CD14-positive monocyte (primary cell): ENCODE results near the gene SPPL2A. TPM values are rescaled to one million over a fixed set of nuclear protein-coding genes. Genes with fewer than 3 reads are reported as not detected.
"Not testable (repeated sequence)": the region's sequence is repeated elsewhere in the genome, so short reads cannot be mapped to it uniquely, and the experiment has no call there.

Experiments
- DNase-seq, 3 donors: peaks; one replicate each; pipeline ENCODE4 v3.0.0-alpha.2; 2011 to 2022
- H2AFZ ChIP-seq: 2 replicates; pipeline ENCODE4 v1.6.0; 2012; ENCODE audit warnings: mild to moderate bottlenecking, low read depth, low read length, inconsistent platforms; ENCODE audit not compliant: insufficient read depth, poor library complexity, severe bottlenecking
- H3K27ac ChIP-seq, 2 donors: 1 replicate in 1 of 2; 2 replicates in 1 of 2; pipeline ENCODE4 v1.5.1; 2012 to 2013; ENCODE audit warnings: low read length in 2 of 2, control low read depth in 1 of 2, inconsistent platforms in 1 of 2, low read depth in 1 of 2, mild to moderate bottlenecking in 1 of 2
- H3K27me3 ChIP-seq, 2 donors: one replicate each; pipeline versions ENCODE4 v1.6.0 to v1.6.1; 2011 to 2013; ENCODE audit warnings: low read length in 2 of 2; ENCODE audit not compliant: control insufficient read depth in 2 of 2, insufficient read depth in 2 of 2
- H3K36me3 ChIP-seq, 2 donors: replicated peaks in 1 of 2; 1 replicate in 1 of 2; 2 replicates in 1 of 2; pipeline versions ENCODE4 v1.5.1 to v1.6.1; 2012 to 2013; ENCODE audit warnings: low read length in 2 of 2, control low read depth in 1 of 2, inconsistent platforms in 1 of 2, mild to moderate bottlenecking in 1 of 2; ENCODE audit not compliant: insufficient read depth in 2 of 2, control insufficient read depth in 1 of 2
- H3K4me1 ChIP-seq, 2 donors: 1 replicate in 1 of 2; 2 replicates in 1 of 2; pipeline versions ENCODE4 v1.5.1 to v1.6.1; 2012 to 2013; ENCODE audit warnings: low read length in 2 of 2, control low read depth in 1 of 2, inconsistent platforms in 1 of 2, mild to moderate bottlenecking in 1 of 2, moderate library complexity in 1 of 2; ENCODE audit not compliant: insufficient read depth in 2 of 2, control insufficient read depth in 1 of 2
- H3K4me2 ChIP-seq: replicated peaks from 2 replicates; pipeline ENCODE3; 2012; ENCODE audit warnings: low read length, moderate library complexity, mild to moderate bottlenecking; ENCODE audit not compliant: poor library complexity, severe bottlenecking; ENCODE audit errors: extremely low read depth
- H3K4me3 ChIP-seq, 3 experiments: fragments of 200-600 bp in 1 of 3; sonication (generic) in 1 of 3; replicated peaks in 1 of 3; 1 replicate in 2 of 3; 2 replicates in 1 of 3; pipeline ENCODE4 v1.5.1; 2011 to 2013; ENCODE audit warnings: low read length in 3 of 3, mild to moderate bottlenecking in 3 of 3, control low read depth in 2 of 3, low read depth in 2 of 3, inconsistent platforms in 1 of 3, moderate library complexity in 1 of 3
- H3K79me2 ChIP-seq: 2 replicates; pipeline ENCODE4 v1.6.0; 2012; ENCODE audit warnings: mild to moderate bottlenecking, control low read depth, inconsistent platforms, low read length, moderate library complexity; ENCODE audit not compliant: insufficient read depth
- H3K9ac ChIP-seq: 2 replicates; pipeline ENCODE4 v1.6.0; 2017; ENCODE audit warnings: low read length, mild to moderate bottlenecking; ENCODE audit not compliant: insufficient read depth, poor library complexity, severe bottlenecking
- H3K9me3 ChIP-seq, 2 donors: replicated peaks in 1 of 2; 1 replicate in 1 of 2; 2 replicates in 1 of 2; pipeline versions ENCODE4 v1.5.1 to v1.6.1; 2012 to 2013; ENCODE audit warnings: low read length in 2 of 2, control low read depth in 1 of 2; ENCODE audit not compliant: control insufficient read depth in 1 of 2, insufficient read depth in 1 of 2
- H4K20me1 ChIP-seq: 2 replicates; pipeline ENCODE4 v1.6.0; 2012; ENCODE audit warnings: mild to moderate bottlenecking, low read length, control low read depth, moderate library complexity; ENCODE audit not compliant: insufficient read depth
- H3K27ac Mint-ChIP-seq, 7 donors: one replicate each; pipeline ENCODE4 v1.8.0; 2020; ENCODE audit warnings: mild to moderate bottlenecking in 7 of 7, mixed read lengths in 7 of 7, moderate library complexity in 6 of 7, inconsistent platforms in 2 of 7
- H3K27me3 Mint-ChIP-seq, 3 donors: one replicate each; pipeline ENCODE4 v1.8.0; 2021 to 2022; ENCODE audit warnings: low read depth in 3 of 3, mild to moderate bottlenecking in 3 of 3, mixed read lengths in 3 of 3, moderate library complexity in 3 of 3, inconsistent platforms in 1 of 3
- H3K36me3 Mint-ChIP-seq, 2 donors: one replicate each; pipeline ENCODE4 v1.8.0; 2020; ENCODE audit warnings: mixed read lengths in 2 of 2, inconsistent platforms in 1 of 2, mild to moderate bottlenecking in 1 of 2
- H3K4me1 Mint-ChIP-seq: one replicate; pipeline ENCODE4 v1.8.0; 2020; ENCODE audit warnings: mild to moderate bottlenecking, mixed read lengths
- H3K4me3 Mint-ChIP-seq, 2 donors: one replicate each; pipeline ENCODE4 v1.8.0; 2020; ENCODE audit warnings: mild to moderate bottlenecking in 2 of 2, mixed read lengths in 2 of 2, moderate library complexity in 1 of 2
- H3K9me3 Mint-ChIP-seq, 7 donors: one replicate each; pipeline ENCODE4 v1.8.0; 2020 to 2022; ENCODE audit warnings: mixed read lengths in 7 of 7, mild to moderate bottlenecking in 6 of 7, moderate library complexity in 6 of 7, inconsistent platforms in 2 of 7
- WGBS: methylation state at CpG from one replicate; pipeline ENCODE4 v1.1.5; 2013; ENCODE audit warnings: missing lambda C conversion rate; ENCODE audit not compliant: insufficient coverage; 5-methylcytosine and 5-hydroxymethylcytosine counted together
- intact Hi-C, 2 donors: fragments of 100-400 bp; cut with micrococcal nuclease; formaldehyde crosslinking; loops; one replicate each; pipeline versions ENCODE4 v1.15.0 to v1.15.1; 2023
- polyA plus RNA-seq, 3 donors: library from polyadenylated mRNA; depleted of rRNA in 1 of 3; unstranded in 2 of 3; stranded (reverse) in 1 of 3; fragments of 300-500 nt in 2 of 3; fragments of >200 nt in 1 of 3; fragmentation: Illumina TruSeq in 2 of 3; gene quantifications; 1 replicate in 2 of 3; 2 replicates in 1 of 3; pipeline ENCODE4 v1.2.3, GENCODE V29; 2012 to 2021
- TF ChIP-seq, protein P1 (sequence below): fragments of 200-600 bp; IDR thresholded peaks from one replicate; pipeline ENCODE4 v1.8.0; 2022; ENCODE audit warnings: antibody characterized with exemption, mild to moderate bottlenecking

The SPPL2A gene
- polyA plus RNA-seq, 3 donors = 111 to 204 (median 190) TPM

DNA sequence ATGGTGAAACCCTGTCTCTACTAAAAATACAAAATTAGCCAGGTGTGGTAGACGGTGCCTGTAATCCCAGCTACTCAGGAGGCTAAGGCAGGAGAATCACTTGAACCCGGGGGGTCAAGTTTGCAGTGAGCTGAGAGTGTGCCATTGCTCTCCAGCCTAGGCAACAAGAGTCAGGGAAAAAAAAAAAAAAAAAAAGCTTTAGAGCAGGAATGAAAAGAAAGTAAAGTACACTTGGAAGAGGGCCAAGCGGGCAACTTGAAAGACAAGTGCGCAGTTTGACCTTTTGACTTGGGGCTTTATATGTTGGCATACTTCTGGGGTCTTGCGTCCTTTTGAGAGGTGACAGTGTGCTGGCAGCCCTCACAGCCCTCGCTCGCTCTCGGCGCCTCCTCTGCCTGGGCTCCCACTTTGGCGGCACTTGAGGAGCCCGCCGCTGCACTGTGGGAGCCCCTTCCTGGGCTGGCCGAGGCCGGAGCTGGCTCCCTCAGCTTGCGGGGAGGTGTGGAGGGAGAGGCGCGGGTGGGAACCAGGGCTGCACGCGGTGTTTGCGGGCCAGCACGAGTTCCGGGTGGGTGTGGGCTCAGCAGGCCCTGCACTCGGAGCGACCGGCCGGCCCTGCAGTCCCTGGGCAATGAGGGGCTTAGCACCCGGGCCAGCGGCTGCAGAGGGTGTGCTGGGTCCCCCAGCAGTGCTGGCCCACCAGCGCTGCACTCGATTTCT is 46.1 kb upstream of the SPPL2A start:
- H3K4me3 ChIP-seq, H3K27me3 Mint-ChIP-seq, H3K9ac ChIP-seq, H3K4me2 ChIP-seq, H4K20me1 ChIP-seq, H3K4me1 ChIP-seq, H2AFZ ChIP-seq, H3K4me1 Mint-ChIP-seq, H3K36me3 Mint-ChIP-seq, H3K9me3 ChIP-seq, DNase-seq, H3K27ac ChIP-seq, H3K27me3 ChIP-seq, H3K27ac Mint-ChIP-seq, H3K9me3 Mint-ChIP-seq, H3K79me2 ChIP-seq, H3K36me3 ChIP-seq, H3K4me3 Mint-ChIP-seq, intact Hi-C loops: not testable (repeated sequence)
- 97% methylated on average over 23 of the region's 30 CpGs for WGBS

DNA sequence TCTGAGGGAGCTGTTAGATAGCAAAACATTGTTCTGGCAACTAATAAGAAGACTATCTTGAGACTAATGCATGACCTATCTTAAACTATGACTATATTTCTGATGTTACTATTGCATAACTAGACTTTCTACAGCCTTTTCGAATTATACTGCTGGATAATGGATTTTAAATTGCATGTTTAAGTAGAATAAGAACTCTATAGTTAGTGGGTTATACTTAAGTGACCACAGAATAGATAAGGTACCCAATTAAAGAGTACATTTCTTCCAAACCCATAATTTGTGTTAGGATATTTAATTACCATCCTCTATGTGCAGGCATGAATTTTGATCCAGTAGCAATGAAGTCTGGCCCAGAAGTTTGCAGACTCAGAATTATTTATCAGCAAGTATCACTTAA is 44.6 kb upstream of the SPPL2A start:
- no CpG with 5 or more reads among the region's 1 CpG for WGBS
- H3K4me3 ChIP-seq = no peak overlapping the region
- H3K4me3 Mint-ChIP-seq = no peak overlapping the region
- H3K9ac ChIP-seq = no peak overlapping the region
- H3K9me3 ChIP-seq = no peaks in the 10 kb centered on the region
- H4K20me1 ChIP-seq = no peaks in the 10 kb centered on the region
- H3K79me2 ChIP-seq = no peaks in the 10 kb centered on the region
- peaks cover 0 to 3% (median 0%) of the 10 kb centered on the region in 7 donors for H3K9me3 Mint-ChIP-seq
- no peaks in the 10 kb centered on the region for H3K36me3 ChIP-seq
- no peaks in the 10 kb centered on the region for H3K36me3 Mint-ChIP-seq
- no peak overlapping the region for H3K4me2 ChIP-seq
- no peak overlapping the region for H2AFZ ChIP-seq
- intact Hi-C loops = no loop called here
- no peak for DNase-seq
- no peaks in the 10 kb centered on the region for H3K27me3 ChIP-seq
- TF ChIP-seq, protein P1, sequence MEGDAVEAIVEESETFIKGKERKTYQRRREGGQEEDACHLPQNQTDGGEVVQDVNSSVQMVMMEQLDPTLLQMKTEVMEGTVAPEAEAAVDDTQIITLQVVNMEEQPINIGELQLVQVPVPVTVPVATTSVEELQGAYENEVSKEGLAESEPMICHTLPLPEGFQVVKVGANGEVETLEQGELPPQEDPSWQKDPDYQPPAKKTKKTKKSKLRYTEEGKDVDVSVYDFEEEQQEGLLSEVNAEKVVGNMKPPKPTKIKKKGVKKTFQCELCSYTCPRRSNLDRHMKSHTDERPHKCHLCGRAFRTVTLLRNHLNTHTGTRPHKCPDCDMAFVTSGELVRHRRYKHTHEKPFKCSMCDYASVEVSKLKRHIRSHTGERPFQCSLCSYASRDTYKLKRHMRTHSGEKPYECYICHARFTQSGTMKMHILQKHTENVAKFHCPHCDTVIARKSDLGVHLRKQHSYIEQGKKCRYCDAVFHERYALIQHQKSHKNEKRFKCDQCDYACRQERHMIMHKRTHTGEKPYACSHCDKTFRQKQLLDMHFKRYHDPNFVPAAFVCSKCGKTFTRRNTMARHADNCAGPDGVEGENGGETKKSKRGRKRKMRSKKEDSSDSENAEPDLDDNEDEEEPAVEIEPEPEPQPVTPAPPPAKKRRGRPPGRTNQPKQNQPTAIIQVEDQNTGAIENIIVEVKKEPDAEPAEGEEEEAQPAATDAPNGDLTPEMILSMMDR = no peak
- H3K4me1 Mint-ChIP-seq = no peaks in the 10 kb centered on the region
- no peaks in the 10 kb centered on the region for H3K27me3 Mint-ChIP-seq
- H3K4me1 ChIP-seq = no peaks in the 10 kb centered on the region
- no peak overlapping the region for H3K27ac Mint-ChIP-seq
- H3K27ac ChIP-seq = no peak overlapping the region
